Nasal cavity respiratory epithelium epithelial cell of viscerocranial mucosa (primary cell): ENCODE measurements around the gene KBTBD12. TPM values are rescaled to one million over a fixed set of nuclear protein-coding genes. Genes with fewer than 3 reads are reported as not detected.

ENCODE experiments used
- total RNA-seq: library from RNA; depleted of rRNA; stranded (reverse); fragments of >200 nt; gene quantifications from 2 replicates; pipeline ENCODE4 v1.2.3, GENCODE V29; 2014

KBTBD12 gene, protein sequence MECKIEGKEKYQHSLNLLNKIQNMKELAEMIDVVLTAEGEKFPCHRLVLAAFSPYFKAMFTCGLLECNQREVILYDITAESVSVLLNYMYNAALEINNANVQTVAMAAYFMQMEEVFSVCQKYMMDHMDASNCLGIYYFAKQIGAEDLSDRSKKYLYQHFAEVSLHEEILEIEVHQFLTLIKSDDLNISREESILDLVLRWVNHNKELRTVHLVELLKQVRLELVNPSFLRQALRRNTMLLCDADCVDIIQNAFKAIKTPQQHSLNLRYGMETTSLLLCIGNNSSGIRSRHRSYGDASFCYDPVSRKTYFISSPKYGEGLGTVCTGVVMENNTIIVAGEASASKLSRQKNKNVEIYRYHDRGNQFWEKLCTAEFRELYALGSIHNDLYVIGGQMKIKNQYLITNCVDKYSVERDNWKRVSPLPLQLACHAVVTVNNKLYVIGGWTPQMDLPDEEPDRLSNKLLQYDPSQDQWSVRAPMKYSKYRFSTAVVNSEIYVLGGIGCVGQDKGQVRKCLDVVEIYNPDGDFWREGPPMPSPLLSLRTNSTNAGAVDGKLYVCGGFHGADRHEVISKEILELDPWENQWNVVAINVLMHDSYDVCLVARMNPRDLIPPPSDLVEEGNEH
- under 0.01 TPM in 1 of 2 replicates, not detected in the other for total RNA-seq

DNA sequence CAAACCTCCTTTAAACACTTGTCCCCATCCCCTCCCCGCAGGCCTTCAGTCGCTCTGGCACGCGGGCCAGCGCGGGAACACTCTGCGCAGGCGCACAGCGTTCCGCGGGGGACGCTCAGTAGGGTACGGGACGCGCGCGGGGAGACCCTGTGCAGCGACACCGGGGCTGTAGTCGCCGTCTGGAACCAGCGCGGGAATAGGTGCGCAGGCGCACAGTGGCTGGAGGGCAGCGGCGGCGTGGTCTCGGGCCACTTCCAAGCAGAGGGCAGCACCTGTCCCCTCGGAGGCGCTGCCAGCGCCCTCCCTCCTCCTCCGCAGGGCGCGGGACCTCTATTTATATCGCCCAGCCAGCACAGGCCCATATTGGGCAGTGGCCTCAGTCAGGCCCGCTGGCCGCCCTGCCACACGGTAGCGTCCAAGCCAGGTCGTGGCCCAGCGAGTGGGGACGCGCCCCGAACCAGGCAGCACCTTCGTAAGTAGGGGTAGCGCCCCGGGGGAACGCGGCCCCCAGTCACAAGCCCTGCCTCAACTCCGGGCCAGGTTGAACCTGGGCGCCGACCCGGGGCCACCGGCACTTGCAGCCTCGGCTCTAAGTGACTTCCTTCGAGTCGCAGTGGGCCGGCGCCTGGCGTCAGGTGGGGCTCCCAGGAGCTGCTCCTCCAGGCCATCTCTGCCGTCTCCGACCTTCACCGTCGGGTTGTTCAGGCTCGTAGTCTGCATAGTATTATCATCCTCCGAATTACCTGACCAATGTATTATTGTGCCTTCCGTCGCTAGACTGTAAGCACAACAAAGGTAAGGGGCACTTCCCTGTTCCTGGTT, at the start of gene KBTBD12:
KBTBD12 (plus strand) TSS at position 118 of the 822 bp plus-strand sequence. CDS start 7,830 bp downstream, outside the sequence.

Other genes starting within 250 kb of the KBTBD12 start
- 5.8 and 6.9 TPM in 2 replicates for gene ABTB1, start 242.3 kb upstream of the KBTBD12 start, total RNA-seq
- 35.9 and 62.9 TPM in 2 replicates for gene MGLL, start 92.7 kb upstream of the KBTBD12 start, total RNA-seq
- gene SEC61A1, start 137.2 kb downstream of the KBTBD12 start, total RNA-seq: 320 and 326 TPM in 2 replicates
- gene RUVBL1, start 208.6 kb downstream of the KBTBD12 start, total RNA-seq: 47.8 and 61.4 TPM in 2 replicates
- gene EEFSEC, start 238.2 kb downstream of the KBTBD12 start, total RNA-seq: 3.4 and 6.5 TPM in 2 replicates